WTC11 (cell line): ENCODE measurements around the gene ALPI. TPM values are rescaled to one million over a fixed set of nuclear protein-coding genes. Genes with fewer than 3 reads are reported as not detected.

Experiments used
- ATAC-seq: fragments of 200-7000 bp; cut with Tn5 transposase; 2 replicates; pipeline ENCODE4 v1.10.0; 2021; ENCODE audit warnings: mild to moderate bottlenecking, moderate library complexity
- CTCF ChIA-PET: fragments of 300-600 bp; sonication (Branson Sonifier 250); formaldehyde crosslinking; loops from one replicate; lab custom pipeline; 2021; ENCODE audit warnings: antibody characterized with exemption; lab: Charles Lee
- POLR2A ChIA-PET: fragments of 350-600 bp; sonication (Branson Sonifier 250); formaldehyde crosslinking; loops from one replicate; lab custom pipeline; 2021; ENCODE audit warnings: antibody characterized with exemption; lab: Charles Lee
- DNase-seq: peaks from one replicate; pipeline ENCODE4 v3.0.0; 2021; ENCODE audit warnings: low spot score
- H3K27ac Mint-ChIP-seq: 2 replicates; pipeline ENCODE4 v1.8.0; 2021; ENCODE audit warnings: mixed read lengths
- H3K27me3 Mint-ChIP-seq: 2 replicates; pipeline ENCODE4 v1.8.0; 2021; ENCODE audit warnings: low read depth, mild to moderate bottlenecking, moderate library complexity, mixed read lengths
- H3K36me3 Mint-ChIP-seq: 2 replicates; pipeline ENCODE4 v1.8.0; 2021; ENCODE audit warnings: mixed read lengths
- H3K4me1 Mint-ChIP-seq: 2 replicates; pipeline ENCODE4 v1.8.0; 2022; ENCODE audit warnings: mixed read lengths
- H3K4me3 Mint-ChIP-seq: 2 replicates; pipeline ENCODE4 v1.8.0; 2021; ENCODE audit warnings: mild to moderate bottlenecking, moderate library complexity, mixed read lengths
- H3K9me3 Mint-ChIP-seq: 2 replicates; pipeline ENCODE4 v1.8.0; 2021; ENCODE audit warnings: mixed read lengths
- CBFB ChIP-seq: sonication (generic); formaldehyde crosslinking; IDR thresholded peaks from 2 replicates; pipeline ENCODE4 v1.8.1; 2022; ENCODE audit warnings: mild to moderate bottlenecking, low read depth, missing genetic modification reagents
- CREM ChIP-seq: sonication (generic); formaldehyde crosslinking; IDR thresholded peaks from 2 replicates; pipeline ENCODE4 v1.8.1; 2022; ENCODE audit warnings: mild to moderate bottlenecking, missing genetic modification reagents, moderate library complexity
- E2F5 ChIP-seq: sonication (generic); formaldehyde crosslinking; IDR thresholded peaks from 2 replicates; pipeline ENCODE4 v1.8.1; 2022; ENCODE audit warnings: mild to moderate bottlenecking, moderate library complexity, missing genetic modification reagents
- FOXP1 ChIP-seq: sonication (generic); formaldehyde crosslinking; IDR thresholded peaks from 2 replicates; pipeline ENCODE4 v1.8.0; 2022; ENCODE audit warnings: missing genetic modification reagents, mild to moderate bottlenecking, moderate library complexity, borderline replicate concordance
- GABPB1 ChIP-seq: sonication (generic); formaldehyde crosslinking; IDR thresholded peaks from 2 replicates; pipeline ENCODE4 v1.8.1; 2023; ENCODE audit warnings: mild to moderate bottlenecking, missing genetic modification reagents
- MLX ChIP-seq: sonication (generic); formaldehyde crosslinking; IDR thresholded peaks from 2 replicates; pipeline ENCODE4 v1.8.1; 2023; ENCODE audit warnings: mild to moderate bottlenecking, missing genetic modification reagents, moderate library complexity
- NFE2L1 ChIP-seq: sonication (generic); formaldehyde crosslinking; IDR thresholded peaks from 2 replicates; pipeline ENCODE4 v1.8.1; 2023; ENCODE audit warnings: missing genetic modification reagents
- PRRX2 ChIP-seq: fragments of 250-450 bp; sonication (Bioruptor Pico); IDR thresholded peaks from 2 replicates; pipeline ENCODE4 v1.8.0; 2021; ENCODE audit warnings: mild to moderate bottlenecking
- RELA ChIP-seq: sonication (generic); formaldehyde crosslinking; IDR thresholded peaks from 2 replicates; pipeline ENCODE4 v1.8.1; 2022; ENCODE audit warnings: missing genetic modification reagents, mild to moderate bottlenecking, borderline replicate concordance
- RORB ChIP-seq: fragments of 250-450 bp; sonication (Bioruptor Pico); IDR thresholded peaks from 2 replicates; pipeline ENCODE4 v1.9.0; 2021; ENCODE audit warnings: mild to moderate bottlenecking
- SMAD3 ChIP-seq: sonication (generic); formaldehyde crosslinking; IDR thresholded peaks from 2 replicates; pipeline ENCODE4 v1.8.0; 2022; ENCODE audit warnings: missing genetic modification reagents, mild to moderate bottlenecking, borderline replicate concordance
- TP53 ChIP-seq: sonication (generic); formaldehyde crosslinking; IDR thresholded peaks from 2 replicates; pipeline ENCODE4 v1.8.1; 2023; ENCODE audit warnings: mild to moderate bottlenecking, missing genetic modification reagents
- USF2 ChIP-seq: sonication (generic); formaldehyde crosslinking; IDR thresholded peaks from 2 replicates; pipeline ENCODE4 v1.8.1; 2023; ENCODE audit warnings: mild to moderate bottlenecking, missing genetic modification reagents, moderate library complexity
- ZBTB43 ChIP-seq: sonication (generic); formaldehyde crosslinking; IDR thresholded peaks from 2 replicates; pipeline ENCODE4 v1.8.1; 2023; ENCODE audit warnings: mild to moderate bottlenecking, missing genetic modification reagents
- ZNF423 ChIP-seq: fragments of 250-450 bp; sonication (Bioruptor Pico); IDR thresholded peaks from 2 replicates; pipeline ENCODE4 v2.1.2; 2022; ENCODE audit warnings: mild to moderate bottlenecking, moderate library complexity
- ZNF512 ChIP-seq: sonication (generic); formaldehyde crosslinking; IDR thresholded peaks from 2 replicates; pipeline ENCODE4 v1.8.1; 2022; ENCODE audit warnings: missing genetic modification reagents, borderline replicate concordance
- total RNA-seq: library from RNA; stranded (reverse); gene quantifications from 3 replicates; pipeline ENCODE4 v1.2.3, GENCODE V29; 2021
- TF ChIP-seq, protein P1 (sequence below): fragments of 250-450 bp; sonication (Bioruptor Pico); IDR thresholded peaks from 2 replicates; pipeline ENCODE4 v1.9.0; 2021; ENCODE audit warnings: mild to moderate bottlenecking
- TF ChIP-seq, protein P2 (sequence below): sonication (generic); formaldehyde crosslinking; IDR thresholded peaks from 2 replicates; pipeline ENCODE4 v1.8.0; 2023; ENCODE audit warnings: missing genetic modification reagents
- TF ChIP-seq, protein P3 (sequence below): sonication (generic); formaldehyde crosslinking; IDR thresholded peaks from 2 replicates; pipeline ENCODE4 v1.8.1; 2023; ENCODE audit warnings: mild to moderate bottlenecking, missing genetic modification reagents
- TF ChIP-seq, protein P4 (sequence below): sonication (generic); formaldehyde crosslinking; IDR thresholded peaks from 2 replicates; pipeline ENCODE4 v1.8.0; 2022; ENCODE audit warnings: mild to moderate bottlenecking, missing genetic modification reagents
- TF ChIP-seq, protein P5 (sequence below): fragments of 250-450 bp; sonication (Bioruptor Pico); conservative IDR thresholded peaks from 2 replicates; pipeline ENCODE4 v1.9.0; 2021; ENCODE audit warnings: mild to moderate bottlenecking

Gene ALPI
- total RNA-seq, 1 experiment from 2014 or later, result not detected

- H3K4me1 Mint-ChIP-seq, result peaks cover 22% of the 10 kb centered on the region
- ATAC-seq (peak; percentile 29), DNase-seq (peak; percentile 67)
- CTCF ChIA-PET, result interaction anchor here (1.0 to 3.2 kb wide), 5 partner anchors 18 to 58 kb away, joined by 3 to 33 read pairs (median 8); partner anchors contain the start of gene PRSS56
- no peaks in the 10 kb centered on the region for H3K9me3 Mint-ChIP-seq
- H3K36me3 Mint-ChIP-seq, result no peaks in the 10 kb centered on the region
- H3K27me3 Mint-ChIP-seq, result peaks cover 53% of the 10 kb centered on the region
- H3K27ac Mint-ChIP-seq, result no peak overlapping the region
- POLR2A ChIA-PET, result interaction anchor here (1.0 kb wide), 1 partner anchor 47 kb away, joined by 3 read pairs; the partner anchor contains the start of genes EIF4E2 and TIGD1
- H3K4me3 Mint-ChIP-seq, result peak overlapping the region; percentile 95
- TF ChIP-seq ZNF512 (CRISPR knock-in tag), result no peak
- no peak for TF ChIP-seq MLX
- no peak for TF ChIP-seq ZBTB43 (CRISPR knock-in tag)
- TF ChIP-seq USF2 (CRISPR knock-in tag), result no peak
- TF ChIP-seq NFE2L1 (CRISPR knock-in tag), result no peak
- TF ChIP-seq, protein P1, sequence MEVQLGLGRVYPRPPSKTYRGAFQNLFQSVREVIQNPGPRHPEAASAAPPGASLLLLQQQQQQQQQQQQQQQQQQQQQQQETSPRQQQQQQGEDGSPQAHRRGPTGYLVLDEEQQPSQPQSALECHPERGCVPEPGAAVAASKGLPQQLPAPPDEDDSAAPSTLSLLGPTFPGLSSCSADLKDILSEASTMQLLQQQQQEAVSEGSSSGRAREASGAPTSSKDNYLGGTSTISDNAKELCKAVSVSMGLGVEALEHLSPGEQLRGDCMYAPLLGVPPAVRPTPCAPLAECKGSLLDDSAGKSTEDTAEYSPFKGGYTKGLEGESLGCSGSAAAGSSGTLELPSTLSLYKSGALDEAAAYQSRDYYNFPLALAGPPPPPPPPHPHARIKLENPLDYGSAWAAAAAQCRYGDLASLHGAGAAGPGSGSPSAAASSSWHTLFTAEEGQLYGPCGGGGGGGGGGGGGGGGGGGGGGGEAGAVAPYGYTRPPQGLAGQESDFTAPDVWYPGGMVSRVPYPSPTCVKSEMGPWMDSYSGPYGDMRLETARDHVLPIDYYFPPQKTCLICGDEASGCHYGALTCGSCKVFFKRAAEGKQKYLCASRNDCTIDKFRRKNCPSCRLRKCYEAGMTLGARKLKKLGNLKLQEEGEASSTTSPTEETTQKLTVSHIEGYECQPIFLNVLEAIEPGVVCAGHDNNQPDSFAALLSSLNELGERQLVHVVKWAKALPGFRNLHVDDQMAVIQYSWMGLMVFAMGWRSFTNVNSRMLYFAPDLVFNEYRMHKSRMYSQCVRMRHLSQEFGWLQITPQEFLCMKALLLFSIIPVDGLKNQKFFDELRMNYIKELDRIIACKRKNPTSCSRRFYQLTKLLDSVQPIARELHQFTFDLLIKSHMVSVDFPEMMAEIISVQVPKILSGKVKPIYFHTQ (CRISPR knock-in tag), result no peak
- TF ChIP-seq RELA (CRISPR knock-in tag), result no peak
- TF ChIP-seq, protein P2, sequence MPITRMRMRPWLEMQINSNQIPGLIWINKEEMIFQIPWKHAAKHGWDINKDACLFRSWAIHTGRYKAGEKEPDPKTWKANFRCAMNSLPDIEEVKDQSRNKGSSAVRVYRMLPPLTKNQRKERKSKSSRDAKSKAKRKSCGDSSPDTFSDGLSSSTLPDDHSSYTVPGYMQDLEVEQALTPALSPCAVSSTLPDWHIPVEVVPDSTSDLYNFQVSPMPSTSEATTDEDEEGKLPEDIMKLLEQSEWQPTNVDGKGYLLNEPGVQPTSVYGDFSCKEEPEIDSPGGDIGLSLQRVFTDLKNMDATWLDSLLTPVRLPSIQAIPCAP, result 0 out of 2 replicates have a peak, but pooled peaks have one; percentile 27
- TF ChIP-seq, protein P3, sequence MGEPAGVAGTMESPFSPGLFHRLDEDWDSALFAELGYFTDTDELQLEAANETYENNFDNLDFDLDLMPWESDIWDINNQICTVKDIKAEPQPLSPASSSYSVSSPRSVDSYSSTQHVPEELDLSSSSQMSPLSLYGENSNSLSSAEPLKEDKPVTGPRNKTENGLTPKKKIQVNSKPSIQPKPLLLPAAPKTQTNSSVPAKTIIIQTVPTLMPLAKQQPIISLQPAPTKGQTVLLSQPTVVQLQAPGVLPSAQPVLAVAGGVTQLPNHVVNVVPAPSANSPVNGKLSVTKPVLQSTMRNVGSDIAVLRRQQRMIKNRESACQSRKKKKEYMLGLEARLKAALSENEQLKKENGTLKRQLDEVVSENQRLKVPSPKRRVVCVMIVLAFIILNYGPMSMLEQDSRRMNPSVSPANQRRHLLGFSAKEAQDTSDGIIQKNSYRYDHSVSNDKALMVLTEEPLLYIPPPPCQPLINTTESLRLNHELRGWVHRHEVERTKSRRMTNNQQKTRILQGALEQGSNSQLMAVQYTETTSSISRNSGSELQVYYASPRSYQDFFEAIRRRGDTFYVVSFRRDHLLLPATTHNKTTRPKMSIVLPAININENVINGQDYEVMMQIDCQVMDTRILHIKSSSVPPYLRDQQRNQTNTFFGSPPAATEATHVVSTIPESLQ, result no peak
- TF ChIP-seq CREM (CRISPR knock-in tag), result peak; percentile 83; the same call in 1 of the 2 replicates
- no peak for TF ChIP-seq PRRX2 (CRISPR knock-in tag)
- no peak for TF ChIP-seq SMAD3
- TF ChIP-seq E2F5, result no peak
- no peak for TF ChIP-seq ZNF423 (CRISPR knock-in tag)
- TF ChIP-seq TP53 (CRISPR knock-in tag), result no peak; the same call in 1 of the 2 replicates
- no peak for TF ChIP-seq FOXP1
- TF ChIP-seq, protein P4, sequence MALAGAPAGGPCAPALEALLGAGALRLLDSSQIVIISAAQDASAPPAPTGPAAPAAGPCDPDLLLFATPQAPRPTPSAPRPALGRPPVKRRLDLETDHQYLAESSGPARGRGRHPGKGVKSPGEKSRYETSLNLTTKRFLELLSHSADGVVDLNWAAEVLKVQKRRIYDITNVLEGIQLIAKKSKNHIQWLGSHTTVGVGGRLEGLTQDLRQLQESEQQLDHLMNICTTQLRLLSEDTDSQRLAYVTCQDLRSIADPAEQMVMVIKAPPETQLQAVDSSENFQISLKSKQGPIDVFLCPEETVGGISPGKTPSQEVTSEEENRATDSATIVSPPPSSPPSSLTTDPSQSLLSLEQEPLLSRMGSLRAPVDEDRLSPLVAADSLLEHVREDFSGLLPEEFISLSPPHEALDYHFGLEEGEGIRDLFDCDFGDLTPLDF (CRISPR knock-in tag), result no peak
- TF ChIP-seq, protein P5, sequence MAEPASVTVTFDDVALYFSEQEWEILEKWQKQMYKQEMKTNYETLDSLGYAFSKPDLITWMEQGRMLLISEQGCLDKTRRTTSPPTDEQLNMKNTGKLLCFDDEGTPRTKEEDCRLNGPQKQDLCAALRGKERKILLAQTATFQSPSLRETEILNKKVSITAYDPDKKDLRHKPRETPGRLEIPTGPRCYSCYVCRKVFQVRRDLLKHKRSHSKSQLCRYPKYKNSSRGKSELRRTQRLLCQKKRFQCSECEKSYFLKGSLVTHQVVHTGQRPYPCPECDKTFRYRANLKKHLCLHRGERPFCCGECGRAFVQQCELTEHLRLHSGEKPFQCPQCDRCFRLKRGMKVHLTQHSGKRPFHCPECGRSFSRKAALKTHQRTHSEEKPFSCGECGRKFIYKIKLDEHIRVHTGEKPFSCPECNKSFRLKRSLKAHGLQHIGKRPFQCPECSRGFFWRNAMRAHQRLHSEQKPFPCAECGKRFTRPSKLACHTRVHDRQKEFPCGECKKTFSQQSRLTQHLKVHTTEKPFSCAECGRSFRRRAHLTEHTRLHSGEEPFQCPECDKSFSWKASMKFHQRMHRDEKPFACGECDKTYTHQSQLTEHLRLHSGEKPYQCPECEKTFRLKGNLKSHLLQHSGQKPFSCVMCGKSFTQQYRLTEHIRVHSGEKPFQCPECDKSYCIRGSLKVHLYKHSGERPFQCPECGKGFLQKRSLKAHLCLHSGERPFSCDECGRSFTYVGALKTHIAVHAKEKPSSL, result no peak
- TF ChIP-seq GABPB1, result no peak
- no peak for TF ChIP-seq RORB
- TF ChIP-seq CBFB (CRISPR knock-in tag), result no peak
These were observed 47.2 kb downstream of the ALPI start for GRCh38 chr2:232502911-232503808.
